ENCODE measurements around the gene ASCC2. TPM values are rescaled to one million over a fixed set of nuclear protein-coding genes. Genes with fewer than 3 reads are reported as not detected.

The ASCC2 gene, protein sequence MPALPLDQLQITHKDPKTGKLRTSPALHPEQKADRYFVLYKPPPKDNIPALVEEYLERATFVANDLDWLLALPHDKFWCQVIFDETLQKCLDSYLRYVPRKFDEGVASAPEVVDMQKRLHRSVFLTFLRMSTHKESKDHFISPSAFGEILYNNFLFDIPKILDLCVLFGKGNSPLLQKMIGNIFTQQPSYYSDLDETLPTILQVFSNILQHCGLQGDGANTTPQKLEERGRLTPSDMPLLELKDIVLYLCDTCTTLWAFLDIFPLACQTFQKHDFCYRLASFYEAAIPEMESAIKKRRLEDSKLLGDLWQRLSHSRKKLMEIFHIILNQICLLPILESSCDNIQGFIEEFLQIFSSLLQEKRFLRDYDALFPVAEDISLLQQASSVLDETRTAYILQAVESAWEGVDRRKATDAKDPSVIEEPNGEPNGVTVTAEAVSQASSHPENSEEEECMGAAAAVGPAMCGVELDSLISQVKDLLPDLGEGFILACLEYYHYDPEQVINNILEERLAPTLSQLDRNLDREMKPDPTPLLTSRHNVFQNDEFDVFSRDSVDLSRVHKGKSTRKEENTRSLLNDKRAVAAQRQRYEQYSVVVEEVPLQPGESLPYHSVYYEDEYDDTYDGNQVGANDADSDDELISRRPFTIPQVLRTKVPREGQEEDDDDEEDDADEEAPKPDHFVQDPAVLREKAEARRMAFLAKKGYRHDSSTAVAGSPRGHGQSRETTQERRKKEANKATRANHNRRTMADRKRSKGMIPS
- total RNA-seq: 24.3 and 28.2 TPM in 2 replicates

DNA sequence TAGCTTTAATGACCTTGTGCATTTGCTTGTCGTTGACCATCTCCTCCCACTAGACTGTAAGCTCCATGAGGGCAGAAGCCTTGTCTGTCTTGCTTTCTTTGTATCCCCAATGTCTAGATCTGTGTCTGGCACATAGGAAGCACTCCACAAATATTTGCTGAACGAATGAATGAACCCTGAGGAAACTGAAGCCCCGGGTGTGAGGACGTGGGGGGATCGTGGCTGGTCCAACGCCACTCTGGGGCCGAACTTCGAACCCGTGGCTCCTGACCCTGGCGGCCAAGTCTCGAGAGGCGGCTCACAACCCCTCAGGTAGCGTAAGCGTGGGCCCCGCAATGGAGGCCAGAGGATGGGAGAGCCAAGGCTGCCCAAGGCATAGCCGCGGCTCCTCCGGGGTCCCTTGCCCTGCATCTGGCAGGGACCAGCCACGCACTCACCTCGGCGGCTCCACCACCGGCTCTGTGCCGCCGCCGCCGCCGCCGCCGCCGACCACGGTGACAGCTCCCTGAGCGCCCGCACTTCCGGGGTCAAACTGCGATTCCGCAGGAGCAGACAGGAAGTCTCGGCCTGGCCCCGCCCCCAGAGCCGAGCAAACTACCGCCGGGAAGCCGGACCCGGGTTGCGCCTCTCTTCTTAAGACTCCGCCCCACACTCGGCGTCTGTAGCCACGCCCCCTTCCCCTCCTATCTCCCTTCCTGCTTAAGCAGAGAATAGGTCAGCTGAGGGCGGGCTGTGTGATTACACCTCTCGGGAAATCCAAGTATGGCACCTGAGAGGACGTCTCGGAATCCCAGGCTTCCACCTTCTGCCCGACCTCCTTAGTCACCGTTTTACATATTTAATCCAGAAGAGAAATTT, at the start of gene ASCC2:
TSS of gene ASCC2 (minus strand) at position 534 of the 858 bp plus-strand sequence. CDS start 5,949 bp downstream, outside the sequence.

DNA sequence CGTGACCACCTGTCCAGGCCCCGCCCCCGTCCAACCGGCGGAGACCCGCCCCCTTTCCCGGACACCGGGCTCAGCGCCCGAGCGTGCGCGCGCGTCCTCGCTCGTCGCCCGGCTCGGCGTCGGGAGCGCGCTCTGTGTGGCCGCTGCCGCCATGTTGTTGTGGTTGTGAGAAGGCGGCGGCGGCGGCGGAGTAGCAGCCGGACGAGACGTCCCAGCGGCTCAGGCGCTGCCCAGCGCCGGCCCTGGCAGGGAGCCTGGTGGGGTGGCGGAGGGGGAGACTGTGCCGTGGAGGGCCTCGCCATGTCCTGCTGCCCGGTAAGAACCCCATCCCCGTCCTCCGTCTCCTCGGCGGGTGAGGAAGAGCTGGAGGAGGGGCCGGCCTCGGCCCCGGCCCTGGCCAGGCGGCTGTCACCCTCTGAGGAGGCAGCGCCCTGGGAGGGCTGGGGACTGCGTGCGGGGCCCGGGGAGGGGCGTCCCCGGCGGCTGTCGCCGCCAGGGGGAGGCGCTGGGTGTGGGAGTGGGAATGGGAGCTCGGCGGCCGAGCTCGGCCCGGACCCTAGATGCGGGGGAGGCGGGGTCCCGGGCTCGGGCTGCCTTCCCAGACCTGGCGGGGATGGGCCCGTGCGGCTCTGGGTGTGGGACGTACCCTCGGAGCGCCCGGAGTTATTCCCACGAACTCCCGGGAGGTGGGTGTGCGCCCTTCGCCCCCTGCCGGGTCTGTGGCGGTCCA, 45.1 kb upstream of the ASCC2 start, which contains the start of gene MTMR3:
TSS of gene MTMR3 (plus strand) at position 130 of the 730 bp plus-strand sequence. CDS start 87,886 bp downstream, outside the sequence.

DNA sequence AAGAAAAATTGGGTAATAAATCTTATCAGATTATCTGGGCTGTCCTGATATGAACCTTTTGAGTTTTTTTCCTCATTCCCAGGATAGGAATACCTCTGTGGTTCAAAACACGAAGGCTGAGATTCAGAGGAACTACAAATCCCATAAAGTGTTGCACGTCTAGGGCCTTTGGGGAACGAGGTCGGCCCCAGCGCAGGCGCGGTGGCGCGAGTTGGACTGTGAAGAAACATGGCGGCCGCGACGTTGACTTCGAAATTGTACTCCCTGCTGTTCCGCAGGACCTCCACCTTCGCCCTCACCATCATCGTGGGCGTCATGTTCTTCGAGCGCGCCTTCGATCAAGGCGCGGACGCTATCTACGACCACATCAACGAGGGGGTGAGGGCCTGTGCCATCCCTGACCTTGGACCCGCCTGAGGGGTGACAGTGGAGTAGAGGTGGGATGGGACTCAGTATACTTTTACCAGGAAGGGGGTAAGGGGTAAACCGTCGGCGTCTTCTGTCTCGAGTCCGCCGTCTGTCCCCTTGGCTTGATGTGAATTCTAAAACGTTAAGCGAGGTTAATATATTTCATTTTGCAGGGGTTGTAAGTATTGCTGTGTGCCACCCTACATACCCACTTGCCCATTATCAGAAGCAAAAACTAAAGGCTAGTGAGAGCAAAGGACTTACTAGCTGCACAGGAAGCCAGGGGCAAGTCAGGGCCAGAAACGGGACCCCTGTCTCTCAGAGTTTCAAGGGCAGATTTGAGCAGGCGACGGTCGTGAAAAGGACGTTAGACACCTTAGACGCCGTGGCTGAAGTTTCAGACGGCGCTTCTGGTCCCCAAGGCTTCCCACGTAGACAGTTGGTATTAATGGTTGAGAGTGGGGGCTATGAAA, 70.7 kb downstream of the ASCC2 start, which contains the start of gene UQCR10:
TSS of gene UQCR10 (plus strand) at position 199 of the 881 bp plus-strand sequence. CDS start at position 229, 30 bp downstream.

DNA sequence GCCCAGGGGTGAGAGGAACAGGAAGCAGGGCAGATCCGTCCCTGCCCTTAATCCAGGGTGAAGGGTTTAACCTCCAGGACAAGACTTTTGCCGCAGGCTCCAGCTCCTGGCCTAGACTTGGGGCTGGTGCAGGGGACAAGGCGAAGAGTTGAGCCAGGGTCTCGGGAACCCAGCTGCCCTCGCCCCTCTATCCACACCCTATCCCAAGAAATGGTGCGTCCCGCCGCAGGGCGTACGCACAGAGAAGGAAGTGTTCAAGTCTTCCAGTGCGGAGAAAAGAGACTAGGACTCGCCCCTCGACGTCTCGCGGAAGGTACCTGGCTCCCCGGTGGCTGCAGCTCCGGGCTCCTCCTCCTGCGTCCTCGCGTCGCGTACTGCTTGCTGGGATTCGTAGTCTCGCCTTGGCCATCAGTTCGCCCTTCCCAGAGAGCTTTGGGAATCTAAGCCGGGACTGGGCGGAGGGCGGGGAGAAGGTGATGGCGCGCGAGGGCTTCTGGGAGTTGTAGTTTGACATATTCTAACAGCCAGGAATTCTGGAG, 71.4 kb downstream of the ASCC2 start, which contains the start of gene ZMAT5:
TSS of gene ZMAT5 (minus strand) at position 376 of the 539 bp plus-strand sequence. CDS start 18,463 bp downstream, outside the sequence.

Other genes with a start within 250 kb of the ASCC2 start
- gene NF2, start 234.6 kb downstream of the ASCC2 start, total RNA-seq: 93.5 and 98.7 TPM in 2 replicates
- under 0.01 TPM in 2 replicates for gene CABP7, start 118.3 kb downstream of the ASCC2 start, total RNA-seq
- 13.3 and 15.7 TPM in 2 replicates for gene ZMAT5, start 71.3 kb downstream of the ASCC2 start, total RNA-seq
- gene UQCR10, start 70.9 kb downstream of the ASCC2 start, total RNA-seq: 74.5 and 89.1 TPM in 2 replicates
- gene MTMR3, start 44.9 kb upstream of the ASCC2 start, total RNA-seq: 19.0 and 25.1 TPM in 2 replicates
- not detected in 2 replicates for gene HORMAD2, start 242.2 kb upstream of the ASCC2 start, total RNA-seq

Data from endothelial cell of coronary artery (primary cell).